ENCODE measurements around the gene ZKSCAN8.

The ZKSCAN8 gene

DNA sequence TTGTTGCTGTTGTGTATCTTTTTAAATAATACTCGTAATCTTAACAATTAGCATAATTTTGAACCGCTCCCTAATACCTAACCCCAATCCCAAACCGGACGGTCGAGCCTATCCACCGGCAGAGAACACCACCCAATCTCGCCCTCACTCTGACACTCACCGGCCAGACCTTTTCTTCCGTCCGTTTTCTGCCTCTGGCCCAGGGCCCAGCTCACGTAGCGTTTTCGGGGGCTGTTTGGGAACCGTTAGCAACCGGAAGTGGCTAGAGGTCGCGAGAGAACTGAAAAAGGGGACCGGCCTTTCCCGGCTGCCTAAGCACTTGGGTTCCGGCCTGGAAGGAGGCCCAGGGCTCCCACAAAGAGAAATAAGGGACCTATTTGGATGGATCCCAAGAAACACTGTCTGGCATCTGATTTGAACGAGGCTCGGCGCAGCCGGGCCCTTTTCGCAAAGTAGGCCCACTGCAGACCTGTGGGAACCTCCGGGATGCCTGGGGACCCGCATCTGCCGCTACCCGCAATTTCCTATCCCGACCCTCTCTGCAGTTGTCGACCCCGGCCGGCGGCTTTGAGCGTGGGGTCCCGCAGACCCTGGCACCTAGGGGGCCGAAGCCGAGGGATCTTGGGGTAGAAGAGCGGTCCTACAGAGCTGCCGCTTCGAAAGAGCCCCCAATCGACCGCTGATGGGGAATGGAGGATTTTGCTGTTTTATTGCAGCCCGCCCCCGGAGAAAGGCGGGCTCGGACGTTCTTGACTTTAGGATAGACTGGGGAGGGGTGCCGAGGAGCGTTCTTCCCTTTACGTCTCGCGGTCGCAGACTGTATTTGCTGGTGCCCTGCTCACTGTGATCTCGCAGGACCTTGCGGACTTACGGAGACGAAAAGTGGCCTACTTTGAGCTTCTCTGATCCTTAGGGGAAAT lies 4.8 kb upstream of the ZKSCAN8 start:
- Histone ChIP-seq H3K4me3 (ENCODE audit: low read length) (peak overlapping the region; percentile 93), H4K20me1 (ENCODE audit: control insufficient read depth, insufficient read depth, low read depth, low read length) (peaks cover 7% of the 10 kb centered on the region; the same call in 1 of the 2 replicates), H3K27me3 (ENCODE audit: control insufficient read depth, low read length) (no peaks in the 10 kb centered on the region), H3K27ac (ENCODE audit: low read depth, low read length) (peak overlapping the region; percentile 82), H3K9me3 (ENCODE audit: control insufficient read depth, insufficient read depth, low read length) (no peaks in the 10 kb centered on the region), H3K36me3 (ENCODE audit: control insufficient read depth, low read length) (peaks cover 40% of the 10 kb centered on the region), H3K4me2 (ENCODE audit: low read length) (peak overlapping the region; percentile 79), H3F3A (ENCODE audit: control insufficient read depth, insufficient read depth) (peaks cover 15% of the 10 kb centered on the region), H3K9me2 (replicated peaks; ENCODE audit: control insufficient read depth, low read length) (no peaks in the 10 kb centered on the region), H3K4me1 (ENCODE audit: control insufficient read depth, low read length) (peaks cover 51% of the 10 kb centered on the region), H3K79me2 (ENCODE audit: control insufficient read depth, low read length) (peaks cover 59% of the 10 kb centered on the region)
- TF ChIP-seq, protein P1, sequence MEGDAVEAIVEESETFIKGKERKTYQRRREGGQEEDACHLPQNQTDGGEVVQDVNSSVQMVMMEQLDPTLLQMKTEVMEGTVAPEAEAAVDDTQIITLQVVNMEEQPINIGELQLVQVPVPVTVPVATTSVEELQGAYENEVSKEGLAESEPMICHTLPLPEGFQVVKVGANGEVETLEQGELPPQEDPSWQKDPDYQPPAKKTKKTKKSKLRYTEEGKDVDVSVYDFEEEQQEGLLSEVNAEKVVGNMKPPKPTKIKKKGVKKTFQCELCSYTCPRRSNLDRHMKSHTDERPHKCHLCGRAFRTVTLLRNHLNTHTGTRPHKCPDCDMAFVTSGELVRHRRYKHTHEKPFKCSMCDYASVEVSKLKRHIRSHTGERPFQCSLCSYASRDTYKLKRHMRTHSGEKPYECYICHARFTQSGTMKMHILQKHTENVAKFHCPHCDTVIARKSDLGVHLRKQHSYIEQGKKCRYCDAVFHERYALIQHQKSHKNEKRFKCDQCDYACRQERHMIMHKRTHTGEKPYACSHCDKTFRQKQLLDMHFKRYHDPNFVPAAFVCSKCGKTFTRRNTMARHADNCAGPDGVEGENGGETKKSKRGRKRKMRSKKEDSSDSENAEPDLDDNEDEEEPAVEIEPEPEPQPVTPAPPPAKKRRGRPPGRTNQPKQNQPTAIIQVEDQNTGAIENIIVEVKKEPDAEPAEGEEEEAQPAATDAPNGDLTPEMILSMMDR (IDR thresholded peaks at IDR 0.05; ENCODE audit: low read depth, low read length, poor library complexity, severe bottlenecking): no peak
- no peak for TF ChIP-seq EZH2phosphoT487 (IDR thresholded peaks at IDR 0.05; ENCODE audit: borderline replicate concordance, low read length)

DNA sequence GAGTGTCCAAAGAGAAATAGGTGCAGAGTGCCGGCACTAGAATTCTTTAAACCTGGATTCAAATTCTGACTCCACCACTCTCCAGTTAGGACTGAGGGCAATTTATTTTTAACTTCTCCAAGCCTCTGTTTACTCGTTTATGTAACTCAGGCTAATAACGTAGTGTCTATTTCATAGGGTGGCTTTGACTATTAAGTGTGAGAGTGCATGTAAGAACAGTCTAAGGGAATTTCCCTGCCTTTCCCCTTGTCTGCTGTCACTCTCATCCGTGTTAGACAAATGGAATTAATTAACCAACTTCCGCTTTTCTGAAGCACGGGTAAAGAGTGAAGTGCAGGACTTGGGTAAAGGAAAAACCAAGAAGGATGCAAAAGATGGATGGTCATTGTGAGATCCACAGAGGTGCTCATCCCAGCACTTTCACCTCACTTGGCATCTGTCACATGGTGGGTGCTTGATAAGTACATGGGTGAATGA lies 4.1 kb upstream of the ZKSCAN8 start:
- Histone ChIP-seq H3K4me2 (ENCODE audit: low read length) (peak overlapping the region; percentile 79), H4K20me1 (ENCODE audit: control insufficient read depth, insufficient read depth, low read depth, low read length) (peaks cover 7% of the 10 kb centered on the region; the same call in 1 of the 2 replicates), H3K36me3 (ENCODE audit: control insufficient read depth, low read length) (peaks cover 39% of the 10 kb centered on the region), H3K9me3 (ENCODE audit: control insufficient read depth, insufficient read depth, low read length) (no peaks in the 10 kb centered on the region), H3F3A (ENCODE audit: control insufficient read depth, insufficient read depth) (peaks cover 15% of the 10 kb centered on the region), H3K4me3 (ENCODE audit: low read length) (peak overlapping the region; percentile 93), H3K9me2 (replicated peaks; ENCODE audit: control insufficient read depth, low read length) (no peaks in the 10 kb centered on the region), H3K4me1 (ENCODE audit: control insufficient read depth, low read length) (peaks cover 52% of the 10 kb centered on the region), H3K27ac (ENCODE audit: low read depth, low read length) (peak overlapping the region; percentile 82), H3K27me3 (ENCODE audit: control insufficient read depth, low read length) (no peaks in the 10 kb centered on the region), H3K79me2 (ENCODE audit: control insufficient read depth, low read length) (peaks cover 59% of the 10 kb centered on the region)
- TF ChIP-seq, protein P1 (IDR thresholded peaks at IDR 0.05; ENCODE audit: low read depth, low read length, poor library complexity, severe bottlenecking): no peak
- TF ChIP-seq EZH2phosphoT487 (IDR thresholded peaks at IDR 0.05; ENCODE audit: borderline replicate concordance, low read length): no peak

DNA sequence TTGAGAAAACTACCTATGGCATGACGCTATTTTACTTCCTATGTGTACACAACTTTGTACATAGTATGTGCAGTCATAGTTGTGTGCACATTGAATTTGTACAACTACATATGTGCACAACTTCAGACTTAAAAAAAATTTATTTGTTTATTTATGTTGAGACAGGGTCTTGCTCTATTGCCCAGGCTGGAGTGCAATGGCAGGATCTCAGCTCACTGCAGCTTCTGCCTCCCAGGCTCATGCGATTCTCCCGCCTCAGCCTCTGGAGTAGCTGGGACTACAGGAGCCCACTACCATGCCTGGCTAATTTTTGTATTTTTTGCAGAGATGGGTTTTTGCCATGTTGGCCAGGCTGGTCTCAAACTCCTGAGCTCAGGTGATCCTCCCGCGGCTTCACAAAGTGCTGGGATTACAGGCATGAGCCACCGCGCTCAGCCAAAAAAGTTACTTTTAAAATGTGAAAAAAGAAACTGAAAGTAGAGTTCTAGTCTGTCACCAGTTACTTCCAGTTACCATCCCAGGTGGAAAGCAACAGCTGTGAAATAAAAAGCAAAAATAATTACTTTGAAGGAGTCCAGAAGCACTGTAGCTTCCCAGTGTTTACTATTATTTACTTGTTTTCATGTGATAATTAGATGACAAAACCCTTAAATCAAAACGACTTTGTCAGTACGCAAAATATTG lies 1.7 kb upstream of the ZKSCAN8 start:
- Histone ChIP-seq H3K4me1 (ENCODE audit: control insufficient read depth, low read length) (peaks cover 48% of the 10 kb centered on the region), H3K36me3 (ENCODE audit: control insufficient read depth, low read length) (peaks cover 26% of the 10 kb centered on the region), H3K4me2 (ENCODE audit: low read length) (peak overlapping the region; percentile 2; the same call in 1 of the 2 replicates), H3K79me2 (ENCODE audit: control insufficient read depth, low read length) (peaks cover 59% of the 10 kb centered on the region), H3F3A (ENCODE audit: control insufficient read depth, insufficient read depth) (peaks cover 15% of the 10 kb centered on the region), H3K27ac (ENCODE audit: low read depth, low read length) (no peak overlapping the region), H3K9me2 (replicated peaks; ENCODE audit: control insufficient read depth, low read length) (no peaks in the 10 kb centered on the region), H4K20me1 (ENCODE audit: control insufficient read depth, insufficient read depth, low read depth, low read length) (no peaks in the 10 kb centered on the region), H3K27me3 (ENCODE audit: control insufficient read depth, low read length) (no peaks in the 10 kb centered on the region), H3K9me3 (ENCODE audit: control insufficient read depth, insufficient read depth, low read length) (no peaks in the 10 kb centered on the region), H3K4me3 (ENCODE audit: low read length) (no peak overlapping the region)
- TF ChIP-seq EZH2phosphoT487 (IDR thresholded peaks at IDR 0.05; ENCODE audit: borderline replicate concordance, low read length): no peak
- TF ChIP-seq, protein P1 (IDR thresholded peaks at IDR 0.05; ENCODE audit: low read depth, low read length, poor library complexity, severe bottlenecking): no peak

All from DOHH2 (cell line).